Measurements from ENCODE around the gene GRIK3. TPM values are rescaled to one million over a fixed set of nuclear protein-coding genes. Genes with fewer than 3 reads are reported as not detected.

GRIK3 gene
- total RNA-seq, 3 donors from 2014 or later (not counting 1 experiment from before 2014, with no cell fraction given), result not detected

DNA sequence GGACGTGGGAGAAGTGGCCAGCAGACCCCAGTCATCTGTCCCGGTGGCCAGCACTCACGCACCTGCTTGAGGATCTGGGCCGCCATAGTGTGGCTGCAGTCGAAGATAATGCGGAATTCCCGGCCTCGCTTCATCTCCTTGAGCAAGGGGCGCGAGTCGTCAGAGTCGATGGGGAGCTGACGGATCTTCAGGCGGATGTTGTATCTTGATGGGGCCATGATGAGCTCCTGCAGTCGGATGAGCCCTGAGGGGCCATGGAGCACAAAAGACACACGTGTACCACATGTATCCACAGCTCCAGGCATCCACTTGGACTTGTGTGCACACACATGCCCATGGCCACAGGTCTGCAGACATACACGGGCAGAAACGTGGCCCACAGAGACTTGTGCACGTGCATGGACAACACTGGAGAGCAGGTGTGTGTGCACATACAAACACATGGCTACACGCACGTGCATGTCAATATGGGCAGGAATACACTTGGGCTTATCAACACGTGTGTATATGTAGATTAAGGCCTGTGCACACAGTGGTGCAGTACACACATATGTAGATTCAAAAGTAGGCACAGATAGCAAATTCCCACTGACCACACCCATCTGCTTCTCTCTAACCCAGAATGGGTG, 162.1 kb downstream of the GRIK3 start:
- 87% methylated on average over 22 of the region's 22 CpGs for WGBS (ENCODE audit: insufficient coverage)
- H3K27me3 ChIP-seq (ENCODE audit: control insufficient read depth, insufficient read depth, low read length), result no peaks in the 10 kb centered on the region
- TF ChIP-seq, protein P1, sequence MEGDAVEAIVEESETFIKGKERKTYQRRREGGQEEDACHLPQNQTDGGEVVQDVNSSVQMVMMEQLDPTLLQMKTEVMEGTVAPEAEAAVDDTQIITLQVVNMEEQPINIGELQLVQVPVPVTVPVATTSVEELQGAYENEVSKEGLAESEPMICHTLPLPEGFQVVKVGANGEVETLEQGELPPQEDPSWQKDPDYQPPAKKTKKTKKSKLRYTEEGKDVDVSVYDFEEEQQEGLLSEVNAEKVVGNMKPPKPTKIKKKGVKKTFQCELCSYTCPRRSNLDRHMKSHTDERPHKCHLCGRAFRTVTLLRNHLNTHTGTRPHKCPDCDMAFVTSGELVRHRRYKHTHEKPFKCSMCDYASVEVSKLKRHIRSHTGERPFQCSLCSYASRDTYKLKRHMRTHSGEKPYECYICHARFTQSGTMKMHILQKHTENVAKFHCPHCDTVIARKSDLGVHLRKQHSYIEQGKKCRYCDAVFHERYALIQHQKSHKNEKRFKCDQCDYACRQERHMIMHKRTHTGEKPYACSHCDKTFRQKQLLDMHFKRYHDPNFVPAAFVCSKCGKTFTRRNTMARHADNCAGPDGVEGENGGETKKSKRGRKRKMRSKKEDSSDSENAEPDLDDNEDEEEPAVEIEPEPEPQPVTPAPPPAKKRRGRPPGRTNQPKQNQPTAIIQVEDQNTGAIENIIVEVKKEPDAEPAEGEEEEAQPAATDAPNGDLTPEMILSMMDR (IDR thresholded peaks at IDR 0.05), result no peak

DNA sequence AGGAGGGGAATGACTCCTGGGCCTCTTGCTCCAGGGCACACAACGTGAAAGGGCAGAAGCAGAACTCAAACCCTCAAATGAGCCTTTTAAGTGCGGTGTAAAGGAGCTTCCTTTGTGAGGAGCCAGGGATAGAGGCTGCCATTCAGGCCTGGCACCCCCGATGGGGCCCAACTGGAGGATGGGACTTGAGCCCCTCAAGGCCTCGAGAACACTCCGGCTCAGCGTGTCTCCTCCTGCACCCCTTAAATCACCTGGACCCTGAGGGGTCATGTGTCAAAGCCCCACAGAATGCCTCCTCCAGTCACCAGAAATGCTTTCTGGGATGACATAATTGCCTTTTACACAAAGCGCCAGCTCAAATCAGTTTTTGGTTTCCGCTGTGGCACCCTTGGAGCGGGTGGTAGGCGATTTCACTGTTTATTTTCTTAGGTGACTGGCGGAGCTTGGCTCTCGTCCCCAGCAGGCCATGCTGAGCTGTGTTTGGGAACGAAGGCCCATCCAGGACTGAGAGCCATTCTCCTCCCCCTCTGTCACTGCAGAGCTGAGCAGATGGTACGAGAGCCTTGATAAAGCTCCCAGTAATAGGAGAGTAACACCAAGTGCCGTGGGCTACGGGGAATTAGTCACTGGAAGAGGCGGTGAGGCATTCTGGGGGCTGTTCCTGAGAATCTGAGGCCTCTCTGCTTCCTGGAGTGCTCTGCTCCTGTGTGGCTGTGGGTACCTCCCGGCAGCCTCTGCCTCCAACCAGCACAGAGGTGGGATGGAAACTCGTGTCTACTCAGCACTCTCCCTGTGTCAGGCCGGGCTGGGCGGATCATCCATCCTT, 163.0 kb downstream of the GRIK3 start:
- 69% methylated on average over 21 of the region's 21 CpGs for WGBS (ENCODE audit: insufficient coverage)

More for the DNA sequence above, 162.1 kb downstream of the GRIK3 start:
- no peak for ATAC-seq
- Histone ChIP-seq H3K4me1 (ENCODE audit: control insufficient read depth, insufficient read depth, low read length) (no peaks in the 10 kb centered on the region), H3K9me3 (ENCODE audit: control insufficient read depth, insufficient read depth, low read length) (no peaks in the 10 kb centered on the region), H3K4me3 (ENCODE audit: low read length) (no peak overlapping the region), H3K36me3 (ENCODE audit: control insufficient read depth, insufficient read depth, low read length) (no peaks in the 10 kb centered on the region), H3K27ac (ENCODE audit: low read length) (no peak overlapping the region)
- Mint-ChIP-seq H3K36me3 (no peaks in the 10 kb centered on the region), H3K9me3 (no peaks in the 10 kb centered on the region), H3K27me3 (ENCODE audit: low read depth in 2 of 2) (peaks cover 4 to 7% of the 10 kb centered on the region in 2 donors), H3K4me3 (no peak overlapping the region), H3K27ac (no peak overlapping the region), H3K4me1 (no peaks in the 10 kb centered on the region)
- intact Hi-C loops (cut with micrococcal nuclease), result no loop called here
- DNase-seq, result no peak

GRCh38 chr1:36869826-36870225, 164.5 kb downstream of the GRIK3 start:
- Mint-ChIP-seq H3K36me3 (no peaks in the 10 kb centered on the region), H3K27me3 (ENCODE audit: low read depth in 2 of 2) (peaks cover 0 to 3% of the 10 kb centered on the region in 2 donors), H3K4me3 (no peak overlapping the region), H3K9me3 (no peaks in the 10 kb centered on the region), H3K27ac (no peak overlapping the region), H3K4me1 (no peaks in the 10 kb centered on the region)
- intact Hi-C loops (cut with micrococcal nuclease), result no loop called here
- H3K27ac ChIP-seq (ENCODE audit: low read length), result no peak overlapping the region
- H3K36me3 ChIP-seq (ENCODE audit: control insufficient read depth, insufficient read depth, low read length), result no peaks in the 10 kb centered on the region
- no peaks in the 10 kb centered on the region for H3K27me3 ChIP-seq (ENCODE audit: control insufficient read depth, insufficient read depth, low read length)
- 75% methylated on average over 5 of the region's 5 CpGs for WGBS (ENCODE audit: insufficient coverage)
- DNase-seq (no peak), ATAC-seq (no peak)
- no peak overlapping the region for H3K4me3 ChIP-seq (ENCODE audit: low read length)
- H3K9me3 ChIP-seq (ENCODE audit: control insufficient read depth, insufficient read depth, low read length), result no peaks in the 10 kb centered on the region
- TF ChIP-seq, protein P1 (IDR thresholded peaks at IDR 0.05), result no peak
- no peaks in the 10 kb centered on the region for H3K4me1 ChIP-seq (ENCODE audit: control insufficient read depth, insufficient read depth, low read length)

More for the DNA sequence above, 163.0 kb downstream of the GRIK3 start:
- no peak overlapping the region for H3K27ac Mint-ChIP-seq
- DNase-seq (no peak), ATAC-seq (no peak)
- intact Hi-C loops (cut with micrococcal nuclease), result no loop called here
- TF ChIP-seq, protein P1 (IDR thresholded peaks at IDR 0.05), result no peak
- H3K4me1 Mint-ChIP-seq, result no peaks in the 10 kb centered on the region
- H3K36me3 ChIP-seq (ENCODE audit: control insufficient read depth, insufficient read depth, low read length), result no peaks in the 10 kb centered on the region
- H3K27ac ChIP-seq (ENCODE audit: low read length), result no peak overlapping the region
- H3K36me3 Mint-ChIP-seq, result no peaks in the 10 kb centered on the region
- H3K4me3 ChIP-seq (ENCODE audit: low read length), result no peak overlapping the region
- peaks cover 0 to 3% of the 10 kb centered on the region in 2 donors for H3K27me3 Mint-ChIP-seq (ENCODE audit: low read depth in 2 of 2)
- no peak overlapping the region for H3K4me3 Mint-ChIP-seq
- no peaks in the 10 kb centered on the region for H3K27me3 ChIP-seq (ENCODE audit: control insufficient read depth, insufficient read depth, low read length)
- H3K4me1 ChIP-seq (ENCODE audit: control insufficient read depth, insufficient read depth, low read length), result no peaks in the 10 kb centered on the region
- H3K9me3 Mint-ChIP-seq, result no peaks in the 10 kb centered on the region
- no peaks in the 10 kb centered on the region for H3K9me3 ChIP-seq (ENCODE audit: control insufficient read depth, insufficient read depth, low read length)
